Ishikawa (cell line): Measurements from ENCODE around the gene ZNF549.

ENCODE experiments used
- CEBPB ChIP-seq: IDR thresholded peaks from 2 replicates; pipeline ENCODE4 v1.6.1; 2012
- CREB1 ChIP-seq: IDR thresholded peaks from 2 replicates; pipeline ENCODE4 v1.6.1; 2012; ENCODE audit warnings: low read depth
- EGR1 ChIP-seq: IDR thresholded peaks from 2 replicates; pipeline ENCODE4 v1.6.1; 2012
- EP300 ChIP-seq: IDR thresholded peaks from 2 replicates; pipeline ENCODE4 v1.6.1; 2012; ENCODE audit warnings: borderline replicate concordance
- FOXM1 ChIP-seq: IDR thresholded peaks from 2 replicates; pipeline ENCODE4 v1.6.1; 2012; ENCODE audit warnings: low read depth, borderline replicate concordance
- NFIC ChIP-seq: IDR thresholded peaks from 2 replicates; pipeline ENCODE4 v1.6.1; 2012
- RAD21 ChIP-seq: IDR thresholded peaks from 2 replicates; pipeline ENCODE4 v1.6.1; 2012; ENCODE audit warnings: low read depth
- TAF1 ChIP-seq: IDR thresholded peaks from 2 replicates; pipeline ENCODE4 v1.6.1; 2012; ENCODE audit warnings: low read depth, mild to moderate bottlenecking
- TCF12 ChIP-seq: IDR thresholded peaks from 2 replicates; pipeline ENCODE4 v1.6.1; 2012; ENCODE audit warnings: low read depth
- TEAD4 ChIP-seq: IDR thresholded peaks from 2 replicates; pipeline ENCODE4 v1.6.1; 2012
- YY1 ChIP-seq: IDR thresholded peaks from 2 replicates; pipeline ENCODE4 v1.6.1; 2012; ENCODE audit warnings: low read depth
- ZBTB7A ChIP-seq: IDR thresholded peaks from 2 replicates; pipeline ENCODE4 v1.6.1; 2012; ENCODE audit warnings: low read depth
- TF ChIP-seq, protein P1 (sequence below): IDR thresholded peaks from 2 replicates; pipeline ENCODE4 v1.6.1; 2012
- TF ChIP-seq, protein P2 (sequence below): IDR thresholded peaks from 2 replicates; pipeline ENCODE4 v1.6.1; 2012; ENCODE audit warnings: low read depth, mild to moderate bottlenecking
- TF ChIP-seq, protein P3 (sequence below): IDR thresholded peaks from 2 replicates; pipeline ENCODE4 v1.6.1; 2012

The ZNF549 gene

DNA sequence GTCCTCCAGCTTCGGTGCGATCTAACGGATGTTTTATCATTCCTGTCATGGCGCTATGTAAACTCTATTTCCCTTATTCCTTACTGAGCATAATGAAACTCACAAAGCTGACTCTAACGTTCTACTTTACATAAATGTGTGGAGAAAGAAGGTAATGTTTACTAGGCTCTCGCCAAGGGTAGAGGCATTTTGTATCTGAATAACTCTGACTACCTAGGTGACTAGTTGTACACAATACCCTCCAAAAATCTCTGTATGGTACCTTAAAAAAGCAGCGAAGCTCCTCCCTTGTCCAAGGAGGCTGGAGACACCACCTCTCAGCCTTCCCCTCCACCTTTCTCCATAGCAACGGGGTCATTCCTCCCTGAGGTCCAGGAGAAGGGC, 72.2 kb downstream of the ZNF549 start:
- no peak for TF ChIP-seq YY1
- no peak for TF ChIP-seq CEBPB
- TF ChIP-seq, protein P1, sequence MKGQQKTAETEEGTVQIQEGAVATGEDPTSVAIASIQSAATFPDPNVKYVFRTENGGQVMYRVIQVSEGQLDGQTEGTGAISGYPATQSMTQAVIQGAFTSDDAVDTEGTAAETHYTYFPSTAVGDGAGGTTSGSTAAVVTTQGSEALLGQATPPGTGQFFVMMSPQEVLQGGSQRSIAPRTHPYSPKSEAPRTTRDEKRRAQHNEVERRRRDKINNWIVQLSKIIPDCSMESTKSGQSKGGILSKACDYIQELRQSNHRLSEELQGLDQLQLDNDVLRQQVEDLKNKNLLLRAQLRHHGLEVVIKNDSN = no peak
- TF ChIP-seq TCF12 = no peak
- TF ChIP-seq EGR1 = no peak
- TF ChIP-seq RAD21 = no peak
- no peak for TF ChIP-seq FOXM1
- TF ChIP-seq ZBTB7A = no peak
- no peak for TF ChIP-seq TEAD4
- no peak for TF ChIP-seq TAF1

DNA sequence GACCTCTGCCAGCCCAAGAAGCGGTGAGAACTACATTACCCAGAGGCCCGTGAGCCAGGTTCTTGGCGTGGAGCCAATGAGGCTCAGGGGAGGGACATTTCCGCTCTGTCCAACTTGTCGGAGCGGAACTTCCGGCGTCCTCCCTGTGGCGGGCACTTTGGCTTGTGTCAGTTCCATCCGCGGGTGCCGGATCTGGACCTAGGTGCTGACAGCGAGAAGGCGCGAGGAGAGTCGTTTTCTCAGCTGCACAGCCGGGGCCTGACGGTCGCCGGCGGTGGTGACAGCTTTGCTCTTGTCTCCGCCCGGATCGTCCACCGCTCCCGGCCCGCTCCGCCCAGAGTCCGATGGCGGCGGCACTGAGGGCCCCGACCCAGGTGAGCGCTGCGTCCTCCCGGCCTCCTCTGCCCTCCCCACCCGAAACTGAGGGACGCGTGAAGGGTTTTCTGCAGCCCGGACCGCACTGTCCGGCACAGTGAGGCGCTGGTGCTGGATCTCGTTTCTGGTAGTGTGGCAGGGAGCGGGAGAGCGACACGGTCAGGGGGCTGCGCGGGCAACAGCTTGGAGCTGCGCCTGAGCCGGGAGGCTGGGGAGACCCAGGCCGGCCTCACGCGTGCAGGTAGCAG, 72.7 kb downstream of the ZNF549 start, which contains the start of gene ZNF530:
Gene ZNF530 (plus strand): TSS at position 125 of the 623 bp plus-strand sequence. CDS start 4,461 bp downstream, outside the sequence.
- peak; percentile 100 for TF ChIP-seq NFIC
- TF ChIP-seq EGR1 = no peak
- TF ChIP-seq YY1 = 0 out of 2 replicates have a peak, but pooled peaks have one; percentile 31
- TF ChIP-seq TCF12 = peak; percentile 43; the same call in 1 of the 2 replicates

DNA sequence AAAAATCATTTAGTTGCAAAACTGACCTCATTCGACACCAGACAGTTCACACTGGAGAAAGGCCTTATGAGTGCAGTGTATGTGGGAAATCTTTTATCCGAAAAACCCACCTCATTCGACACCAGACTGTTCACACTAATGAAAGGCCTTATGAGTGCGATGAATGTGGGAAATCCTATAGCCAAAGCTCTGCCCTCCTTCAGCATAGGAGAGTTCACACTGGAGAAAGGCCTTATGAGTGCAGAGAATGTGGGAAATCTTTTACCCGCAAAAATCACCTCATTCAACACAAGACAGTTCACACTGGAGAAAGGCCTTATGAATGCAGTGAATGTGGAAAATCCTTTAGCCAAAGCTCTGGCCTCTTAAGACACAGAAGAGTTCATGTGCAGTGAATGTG, 79.8 kb downstream of the ZNF549 start:
- TF ChIP-seq RAD21 (no peak), CREB1 (no peak), TEAD4 (no peak), TCF12 (no peak), CEBPB (no peak), NFIC (no peak), YY1 (no peak), ZBTB7A (no peak), EGR1 (no peak), EP300 (no peak), FOXM1 (no peak), TAF1 (no peak)
- TF ChIP-seq, protein P2, sequence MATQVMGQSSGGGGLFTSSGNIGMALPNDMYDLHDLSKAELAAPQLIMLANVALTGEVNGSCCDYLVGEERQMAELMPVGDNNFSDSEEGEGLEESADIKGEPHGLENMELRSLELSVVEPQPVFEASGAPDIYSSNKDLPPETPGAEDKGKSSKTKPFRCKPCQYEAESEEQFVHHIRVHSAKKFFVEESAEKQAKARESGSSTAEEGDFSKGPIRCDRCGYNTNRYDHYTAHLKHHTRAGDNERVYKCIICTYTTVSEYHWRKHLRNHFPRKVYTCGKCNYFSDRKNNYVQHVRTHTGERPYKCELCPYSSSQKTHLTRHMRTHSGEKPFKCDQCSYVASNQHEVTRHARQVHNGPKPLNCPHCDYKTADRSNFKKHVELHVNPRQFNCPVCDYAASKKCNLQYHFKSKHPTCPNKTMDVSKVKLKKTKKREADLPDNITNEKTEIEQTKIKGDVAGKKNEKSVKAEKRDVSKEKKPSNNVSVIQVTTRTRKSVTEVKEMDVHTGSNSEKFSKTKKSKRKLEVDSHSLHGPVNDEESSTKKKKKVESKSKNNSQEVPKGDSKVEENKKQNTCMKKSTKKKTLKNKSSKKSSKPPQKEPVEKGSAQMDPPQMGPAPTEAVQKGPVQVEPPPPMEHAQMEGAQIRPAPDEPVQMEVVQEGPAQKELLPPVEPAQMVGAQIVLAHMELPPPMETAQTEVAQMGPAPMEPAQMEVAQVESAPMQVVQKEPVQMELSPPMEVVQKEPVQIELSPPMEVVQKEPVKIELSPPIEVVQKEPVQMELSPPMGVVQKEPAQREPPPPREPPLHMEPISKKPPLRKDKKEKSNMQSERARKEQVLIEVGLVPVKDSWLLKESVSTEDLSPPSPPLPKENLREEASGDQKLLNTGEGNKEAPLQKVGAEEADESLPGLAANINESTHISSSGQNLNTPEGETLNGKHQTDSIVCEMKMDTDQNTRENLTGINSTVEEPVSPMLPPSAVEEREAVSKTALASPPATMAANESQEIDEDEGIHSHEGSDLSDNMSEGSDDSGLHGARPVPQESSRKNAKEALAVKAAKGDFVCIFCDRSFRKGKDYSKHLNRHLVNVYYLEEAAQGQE = no peak
- TF ChIP-seq, protein P1 = no peak
- TF ChIP-seq, protein P3, sequence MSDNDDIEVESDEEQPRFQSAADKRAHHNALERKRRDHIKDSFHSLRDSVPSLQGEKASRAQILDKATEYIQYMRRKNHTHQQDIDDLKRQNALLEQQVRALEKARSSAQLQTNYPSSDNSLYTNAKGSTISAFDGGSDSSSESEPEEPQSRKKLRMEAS = no peak
